HG02571 (cell line): ENCODE data around the gene ZSCAN31.
"Not testable (repeated sequence)": the region's sequence is repeated elsewhere in the genome, so short reads cannot be mapped to it uniquely, and the experiment has no call there.

Experiments
- ATAC-seq: cut with Tn5 transposase; IDR thresholded peaks from one replicate; pipeline ENCODE4 v1.9.1; 2021; ENCODE audit warnings: mild to moderate bottlenecking, moderate library complexity; ENCODE audit not compliant: unreplicated experiment

Gene ZSCAN31

GRCh38 chr6:28323813-28324424 lies 12.0 kb downstream of the ZSCAN31 start:
- ATAC-seq = no peak

- no peak for ATAC-seq
These were observed 13.3 kb downstream of the ZSCAN31 start for GRCh38 chr6:28322661-28323060.

GRCh38 chr6:28317866-28318265 lies 18.1 kb downstream of the ZSCAN31 start:
- ATAC-seq = not testable (repeated sequence)

GRCh38 chr6:28315628-28316027 lies 20.3 kb downstream of the ZSCAN31 start:
- ATAC-seq = no peak

- no peak for ATAC-seq
These were observed 23.0 kb downstream of the ZSCAN31 start for GRCh38 chr6:28312939-28313338.

- no peak for ATAC-seq
These were observed 24.7 kb downstream of the ZSCAN31 start for GRCh38 chr6:28311139-28311823.

GRCh38 chr6:28306363-28306762 lies 29.6 kb downstream of the ZSCAN31 start:
- not testable (repeated sequence) for ATAC-seq

GRCh38 chr6:28303570-28303969 lies 32.4 kb downstream of the ZSCAN31 start:
- ATAC-seq = no peak

- ATAC-seq = no peak
These were observed 39.4 kb downstream of the ZSCAN31 start for GRCh38 chr6:28296520-28297060.

- no peak for ATAC-seq
These were observed 40.6 kb downstream of the ZSCAN31 start for GRCh38 chr6:28295326-28295725.

GRCh38 chr6:28291573-28291972 lies 44.4 kb downstream of the ZSCAN31 start:
- ATAC-seq = no peak

GRCh38 chr6:28282926-28283325 lies 53.0 kb downstream of the ZSCAN31 start:
- no peak for ATAC-seq

- peak; percentile 70 for ATAC-seq
These were observed 54.5 kb downstream of the ZSCAN31 start, which contains the start of gene PGBD1 for GRCh38 chr6:28281288-28282064. Gene PGBD1 (plus strand): TSS chr6:28281572. CDS start chr6:28283814, 2,242 bp downstream.

GRCh38 chr6:28280595-28281287 lies 55.2 kb downstream of the ZSCAN31 start:
- ATAC-seq = no peak

- no peak for ATAC-seq
These were observed 58.2 kb downstream of the ZSCAN31 start for GRCh38 chr6:28277746-28278145.

GRCh38 chr6:28274888-28275287 lies 61.1 kb downstream of the ZSCAN31 start:
- ATAC-seq = no peak
